DOHH2 (cell line): Measurements from ENCODE around the gene PEDS1.

Experiments
- EZH2phosphoT487 ChIP-seq: fragments of 200-600 bp; sonication (generic); IDR thresholded peaks from 2 replicates; pipeline ENCODE4 v1.6.1; 2017; ENCODE audit warnings: borderline replicate concordance, mild to moderate bottlenecking, antibody characterized with exemption, low read length, moderate library complexity, mixed read lengths
- TF ChIP-seq, protein P1 (sequence below): fragments of 200-600 bp; sonication (generic); IDR thresholded peaks from one replicate; pipeline ENCODE4 v1.5.1; 2014; ENCODE audit warnings: antibody characterized with exemption, mild to moderate bottlenecking, low read depth, low read length; ENCODE audit not compliant: poor library complexity, severe bottlenecking

DNA sequence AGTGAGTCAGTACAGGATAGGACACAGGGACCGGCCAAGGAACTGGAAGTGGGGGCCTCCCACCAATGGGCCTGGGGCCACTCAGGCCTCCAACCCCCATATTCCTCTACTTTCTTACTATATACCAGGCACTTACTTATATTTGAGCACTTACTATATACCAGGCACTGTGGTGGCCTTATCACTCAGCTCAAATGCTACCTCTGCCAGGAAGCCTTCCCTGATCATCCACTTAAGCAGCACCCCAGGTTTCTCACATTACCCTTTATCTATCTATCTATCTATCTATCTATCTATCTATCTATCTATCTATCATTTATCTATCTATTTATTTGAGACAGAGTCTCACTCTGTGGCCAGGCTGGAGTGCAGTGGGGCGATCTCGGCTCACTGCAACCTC, 28.2 kb downstream of the PEDS1 start:
- TF ChIP-seq, protein P1, sequence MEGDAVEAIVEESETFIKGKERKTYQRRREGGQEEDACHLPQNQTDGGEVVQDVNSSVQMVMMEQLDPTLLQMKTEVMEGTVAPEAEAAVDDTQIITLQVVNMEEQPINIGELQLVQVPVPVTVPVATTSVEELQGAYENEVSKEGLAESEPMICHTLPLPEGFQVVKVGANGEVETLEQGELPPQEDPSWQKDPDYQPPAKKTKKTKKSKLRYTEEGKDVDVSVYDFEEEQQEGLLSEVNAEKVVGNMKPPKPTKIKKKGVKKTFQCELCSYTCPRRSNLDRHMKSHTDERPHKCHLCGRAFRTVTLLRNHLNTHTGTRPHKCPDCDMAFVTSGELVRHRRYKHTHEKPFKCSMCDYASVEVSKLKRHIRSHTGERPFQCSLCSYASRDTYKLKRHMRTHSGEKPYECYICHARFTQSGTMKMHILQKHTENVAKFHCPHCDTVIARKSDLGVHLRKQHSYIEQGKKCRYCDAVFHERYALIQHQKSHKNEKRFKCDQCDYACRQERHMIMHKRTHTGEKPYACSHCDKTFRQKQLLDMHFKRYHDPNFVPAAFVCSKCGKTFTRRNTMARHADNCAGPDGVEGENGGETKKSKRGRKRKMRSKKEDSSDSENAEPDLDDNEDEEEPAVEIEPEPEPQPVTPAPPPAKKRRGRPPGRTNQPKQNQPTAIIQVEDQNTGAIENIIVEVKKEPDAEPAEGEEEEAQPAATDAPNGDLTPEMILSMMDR = no peak
- TF ChIP-seq EZH2phosphoT487 = no peak
